H9 (cell line): Measurements from ENCODE around the gene ZNF200. TPM values are rescaled to one million over a fixed set of nuclear protein-coding genes. Genes with fewer than 3 reads are reported as not detected.
A peak's percentile ranks its signal among the peaks of the same experiment; 100 is the strongest.

Source experiments
- DNase-seq: peaks from one replicate; pipeline ENCODE4 v3.0.0-alpha.2; 2017
- H2AFZ ChIP-seq: one replicate; pipeline ENCODE4 v1.6.1; 2013; ENCODE audit warnings: mild to moderate bottlenecking, low read length, control low read depth, moderate library complexity
- H2AK5ac ChIP-seq: 2 replicates; pipeline ENCODE4 v1.6.1; 2013; ENCODE audit warnings: low read length, control low read depth, mixed read lengths; ENCODE audit not compliant: insufficient read length
- H2BK120ac ChIP-seq: one replicate; pipeline ENCODE4 v1.6.1; 2013; ENCODE audit warnings: low read depth, mild to moderate bottlenecking, low read length, control low read depth, inconsistent platforms; ENCODE audit not compliant: poor library complexity, severe bottlenecking
- H2BK12ac ChIP-seq: 2 replicates; pipeline ENCODE4 v1.6.1; 2013; ENCODE audit warnings: low read length, control low read depth, mixed read lengths, low read depth; ENCODE audit not compliant: insufficient read length
- H2BK15ac ChIP-seq: 2 replicates; pipeline ENCODE4 v1.6.1; 2013; ENCODE audit warnings: low read depth, low read length, control low read depth
- H2BK20ac ChIP-seq: one replicate; pipeline ENCODE4 v1.6.1; 2013; ENCODE audit warnings: low read depth, mild to moderate bottlenecking, low read length, control low read depth, inconsistent platforms; ENCODE audit not compliant: poor library complexity, severe bottlenecking
- H2BK5ac ChIP-seq: 2 replicates; pipeline ENCODE4 v1.6.1; 2013; ENCODE audit warnings: low read length, control low read depth, mixed read lengths; ENCODE audit not compliant: insufficient read length
- H3K14ac ChIP-seq: 2 replicates; pipeline ENCODE4 v1.6.1; 2013; ENCODE audit warnings: low read length, control low read depth; ENCODE audit not compliant: insufficient read depth
- H3K18ac ChIP-seq: 2 replicates; pipeline ENCODE4 v1.6.1; 2013; ENCODE audit warnings: low read depth, mild to moderate bottlenecking, mixed read lengths, low read length, control low read depth; ENCODE audit not compliant: insufficient read length
- H3K23ac ChIP-seq: 2 replicates; pipeline ENCODE4 v1.6.1; 2013; ENCODE audit warnings: low read length, control low read depth, mixed read lengths, low read depth; ENCODE audit not compliant: insufficient read length
- H3K23me2 ChIP-seq: 2 replicates; pipeline ENCODE4 v1.6.1; 2013; ENCODE audit warnings: low read depth, mild to moderate bottlenecking, mixed read lengths, low read length, control low read depth; ENCODE audit not compliant: insufficient read length, poor library complexity, severe bottlenecking
- H3K27ac ChIP-seq: 2 replicates; pipeline ENCODE4 v1.5.1; 2013; ENCODE audit warnings: low read length, control low read depth, mixed read lengths, low read depth; ENCODE audit not compliant: insufficient read length
- H3K27me3 ChIP-seq: 2 replicates; pipeline ENCODE4 v1.6.1; 2013; ENCODE audit warnings: low read length, control low read depth, inconsistent platforms; ENCODE audit not compliant: insufficient read depth
- H3K4ac ChIP-seq: 2 replicates; pipeline ENCODE4 v1.6.1; 2013; ENCODE audit warnings: low read depth, mild to moderate bottlenecking, control low read depth, inconsistent platforms, low read length, moderate library complexity
- H3K4me1 ChIP-seq: 2 replicates; pipeline ENCODE4 v1.6.1; 2013; ENCODE audit warnings: low read length, control low read depth, inconsistent platforms; ENCODE audit not compliant: insufficient read depth
- H3K4me2 ChIP-seq: 2 replicates; pipeline ENCODE4 v1.6.1; 2013; ENCODE audit warnings: low read length, control low read depth, mixed read lengths; ENCODE audit not compliant: insufficient read length, insufficient read depth
- H3K56ac ChIP-seq: 2 replicates; pipeline ENCODE4 v1.6.1; 2013; ENCODE audit warnings: low read depth, mild to moderate bottlenecking, mixed read lengths, low read length, control low read depth; ENCODE audit not compliant: insufficient read length
- H3K79me1 ChIP-seq: 2 replicates; pipeline ENCODE4 v1.6.1; 2013; ENCODE audit warnings: low read depth, mild to moderate bottlenecking, moderate library complexity, low read length, control low read depth, inconsistent platforms; ENCODE audit not compliant: insufficient read depth, poor library complexity, severe bottlenecking
- H3K79me2 ChIP-seq: 2 replicates; pipeline ENCODE4 v1.6.1; 2013; ENCODE audit warnings: low read length, control low read depth, inconsistent platforms; ENCODE audit not compliant: insufficient read depth
- H3K9ac ChIP-seq: 2 replicates; pipeline ENCODE4 v1.6.1; 2013; ENCODE audit warnings: low read length, control low read depth, mixed read lengths; ENCODE audit not compliant: insufficient read length; ENCODE audit errors: extremely low read depth
- H3K9me3 ChIP-seq: one replicate; pipeline ENCODE4 v1.6.1; 2013; ENCODE audit warnings: low read depth, low read length, inconsistent platforms; ENCODE audit not compliant: control insufficient read depth
- H3T11ph ChIP-seq: one replicate; pipeline ENCODE4 v1.6.1; 2013; ENCODE audit warnings: mild to moderate bottlenecking, low read length, control low read depth, inconsistent platforms
- H4K20me1 ChIP-seq: one replicate; pipeline ENCODE4 v1.6.1; 2013; ENCODE audit not compliant: control insufficient read depth, insufficient read length, insufficient read depth
- H4K5ac ChIP-seq: 2 replicates; pipeline ENCODE4 v1.6.1; 2013; ENCODE audit warnings: low read depth, mild to moderate bottlenecking, mixed read lengths, low read length, control low read depth; ENCODE audit not compliant: insufficient read length
- H4K8ac ChIP-seq: replicated peaks from 2 replicates; pipeline ENCODE4 v1.6.1; 2013; ENCODE audit warnings: low read length, control low read depth, mixed read lengths, low read depth; ENCODE audit not compliant: insufficient read length
- H4K91ac ChIP-seq: 2 replicates; pipeline ENCODE4 v1.6.1; 2013; ENCODE audit warnings: low read depth, mild to moderate bottlenecking, moderate library complexity, mixed read lengths, low read length, control low read depth; ENCODE audit not compliant: insufficient read length
- H3K27ac Mint-ChIP-seq, 3 experiments: 2 replicates in 2 of 3; 3 replicates in 1 of 3; pipeline ENCODE4 v1.8.0; 2020 to 2021; ENCODE audit warnings: mixed read lengths in 3 of 3, mild to moderate bottlenecking in 1 of 3, moderate library complexity in 1 of 3
- H3K27me3 Mint-ChIP-seq: 2 replicates; pipeline ENCODE4 v1.8.0; 2021; ENCODE audit warnings: low read depth, mild to moderate bottlenecking, moderate library complexity, mixed read lengths
- H3K36me3 Mint-ChIP-seq, 3 experiments: 2 replicates in 2 of 3; 3 replicates in 1 of 3; pipeline ENCODE4 v1.8.0; 2020 to 2021; ENCODE audit warnings: low read depth in 3 of 3, mixed read lengths in 3 of 3; ENCODE audit not compliant: insufficient read depth in 1 of 3
- H3K4me1 Mint-ChIP-seq, 2 experiments: 2 replicates each; pipeline ENCODE4 v1.8.0; 2020; ENCODE audit warnings: mixed read lengths in 2 of 2
- H3K4me3 Mint-ChIP-seq, 2 experiments: 2 replicates in 1 of 2; 3 replicates in 1 of 2; pipeline ENCODE4 v1.8.0; 2020 to 2021; ENCODE audit warnings: mild to moderate bottlenecking in 2 of 2, mixed read lengths in 2 of 2, moderate library complexity in 1 of 2
- H3K9me3 Mint-ChIP-seq, 2 experiments: 2 replicates in 1 of 2; 3 replicates in 1 of 2; pipeline ENCODE4 v1.8.0; 2020; ENCODE audit warnings: mild to moderate bottlenecking in 2 of 2, mixed read lengths in 2 of 2, moderate library complexity in 1 of 2
- CTCF ChIP-seq: fragments of 200-600 bp; sonication (generic); conservative IDR thresholded peaks from 3 replicates; pipeline ENCODE4 v1.8.0; 2021; ENCODE audit warnings: antibody characterized with exemption, mild to moderate bottlenecking
- WGBS: extraction: QIAGEN DNeasy Blood & Tissue Kit; methylation state at CpG from one replicate; pipeline ENCODE4 v1.1.7; 2013; ENCODE audit warnings: missing lambda C conversion rate, low lambda C conversion rate, mixed read lengths; ENCODE audit not compliant: insufficient read length; ENCODE audit errors: extremely low coverage; 5-methylcytosine and 5-hydroxymethylcytosine counted together
- total RNA-seq: library from RNA; stranded (reverse); gene quantifications from 2 replicates; pipeline ENCODE4 v1.2.1, GENCODE V29; 2021

Gene ZNF200
- total RNA-seq, 1 experiment from 2014 or later = 14.9 TPM

GRCh38 chr16:3173892-3174617 lies 60.9 kb downstream of the ZNF200 start:
- H2BK12ac ChIP-seq = no peak overlapping the region
- Mint-ChIP-seq H3K36me3 (no peaks in the 10 kb centered on the region), H3K4me1 (peaks cover 20 to 21% of the 10 kb centered on the region in 2 experiments), H3K4me3 (peak overlapping the region; percentile 68 to 85), H3K27me3 (peaks cover 56% of the 10 kb centered on the region), H3K9me3 (no peaks in the 10 kb centered on the region; a peak in 1 of 5 replicates), H3K27ac (peak overlapping the region in 2 of 3 experiments; percentile 12 to 76; a peak in 4 of 7 replicates)
- H2AFZ ChIP-seq = no peak overlapping the region
- H3K9ac ChIP-seq = no peak overlapping the region
- no peaks in the 10 kb centered on the region for H3K4me1 ChIP-seq
- no peaks in the 10 kb centered on the region for H3K27me3 ChIP-seq
- no peak overlapping the region for H3K23ac ChIP-seq
- no peak overlapping the region for H4K5ac ChIP-seq
- H3K14ac ChIP-seq = no peak overlapping the region
- no peak overlapping the region for H3K18ac ChIP-seq
- H3K27ac ChIP-seq = no peak overlapping the region
- H3K79me2 ChIP-seq = no peaks in the 10 kb centered on the region
- WGBS = no CpG with 5 or more reads among the region's 24 CpGs
- no peak overlapping the region for H2AK5ac ChIP-seq
- H2BK120ac ChIP-seq = no peak overlapping the region
- no peak overlapping the region for H4K91ac ChIP-seq
- peak; percentile 80 for TF ChIP-seq CTCF
- H2BK20ac ChIP-seq = no peak overlapping the region
- peak; percentile 96 for DNase-seq
- no peak overlapping the region for H3K56ac ChIP-seq
- no peak overlapping the region for H3T11ph ChIP-seq
- H3K4me2 ChIP-seq = peak overlapping the region; percentile 62
- no peaks in the 10 kb centered on the region for H3K79me1 ChIP-seq
- no peak overlapping the region for H2BK5ac ChIP-seq
- H4K8ac ChIP-seq = no peak overlapping the region
- peaks cover 12% of the 10 kb centered on the region for H3K23me2 ChIP-seq
- H4K20me1 ChIP-seq = no peaks in the 10 kb centered on the region
- H2BK15ac ChIP-seq = no peak overlapping the region
- no peaks in the 10 kb centered on the region for H3K9me3 ChIP-seq
- H3K4ac ChIP-seq = no peak overlapping the region

Other genes with a start within 250 kb of the ZNF200 start
- 1.3 and 1.5 TPM in 2 replicates for gene CLDN9, start 222.2 kb downstream of the ZNF200 start, total RNA-seq
- gene CLDN6, start 217.0 kb downstream of the ZNF200 start, total RNA-seq = 743 and 757 TPM in 2 replicates
- 147 and 148 TPM in 2 replicates for gene TNFRSF12A, start 214.8 kb downstream of the ZNF200 start, total RNA-seq
- 61.1 and 61.3 TPM in 2 replicates for gene HCFC1R1, start 211.2 kb downstream of the ZNF200 start, total RNA-seq
- gene THOC6, start 211.1 kb downstream of the ZNF200 start, total RNA-seq = 65.7 and 68.2 TPM in 2 replicates
- 13.5 TPM in 2 replicates for gene BICDL2, start 198.2 kb downstream of the ZNF200 start, total RNA-seq
- 13.5 and 14.2 TPM in 2 replicates for gene MMP25, start 188.6 kb downstream of the ZNF200 start, total RNA-seq
- gene IL32, start 169.5 kb downstream of the ZNF200 start, total RNA-seq = 2.0 and 2.6 TPM in 2 replicates
- 207 and 212 TPM in 2 replicates for gene ZSCAN10, start 135.9 kb downstream of the ZNF200 start, total RNA-seq
- gene ZNF205, start 122.6 kb downstream of the ZNF200 start, total RNA-seq = 16.8 and 18.8 TPM in 2 replicates
- 6.2 and 6.4 TPM in 2 replicates for gene ZNF213, start 100.1 kb downstream of the ZNF200 start, total RNA-seq
- not detected in 2 replicates for gene OR1F1, start 47.0 kb downstream of the ZNF200 start, total RNA-seq
- not detected in 2 replicates for gene MEFV, start 21.5 kb upstream of the ZNF200 start, total RNA-seq
- 35.7 and 36.3 TPM in 2 replicates for gene ZNF263, start 48.3 kb upstream of the ZNF200 start, total RNA-seq
- gene TIGD7, start 70.3 kb upstream of the ZNF200 start, total RNA-seq = 4.1 and 4.2 TPM in 2 replicates
- gene ZNF75A, start 70.3 kb upstream of the ZNF200 start, total RNA-seq = 37.9 and 42.4 TPM in 2 replicates
- gene OR2C1, start 120.7 kb upstream of the ZNF200 start, total RNA-seq = not detected in 2 replicates
- 18.0 and 20.0 TPM in 2 replicates for gene ZSCAN32, start 165.8 kb upstream of the ZNF200 start, total RNA-seq
- 10.8 and 11.1 TPM in 2 replicates for gene ZNF174, start 166.1 kb upstream of the ZNF200 start, total RNA-seq
- gene ZNF597, start 208.3 kb upstream of the ZNF200 start, total RNA-seq = 3.4 and 3.5 TPM in 2 replicates
- 49.3 and 50.4 TPM in 2 replicates for gene NAA60, start 208.5 kb upstream of the ZNF200 start, total RNA-seq